Neural crest cell (in vitro differentiated cells): ENCODE data around the gene POLR1A. TPM values are rescaled to one million over a fixed set of nuclear protein-coding genes. Genes with fewer than 3 reads are reported as not detected.

Experiments
- DNase-seq: peaks from one replicate; pipeline ENCODE4 v3.0.0; 2021; ENCODE audit warnings: low read depth, mixed read lengths, low spot score
- H3K27ac Mint-ChIP-seq: one replicate; pipeline ENCODE4 v1.8.0; 2021; ENCODE audit warnings: mild to moderate bottlenecking, mixed read lengths; ENCODE audit not compliant: unreplicated experiment
- H3K27me3 Mint-ChIP-seq: 2 replicates; pipeline ENCODE4 v1.8.0; 2021; ENCODE audit warnings: low read depth, mild to moderate bottlenecking, mixed read lengths
- H3K36me3 Mint-ChIP-seq: 2 replicates; pipeline ENCODE4 v1.8.0; 2021; ENCODE audit warnings: low read depth, mild to moderate bottlenecking, mixed read lengths
- H3K4me1 Mint-ChIP-seq: 2 replicates; pipeline ENCODE4 v1.8.0; 2021; ENCODE audit warnings: mixed read lengths
- H3K4me3 Mint-ChIP-seq: one replicate; pipeline ENCODE4 v1.8.0; 2021; ENCODE audit warnings: mild to moderate bottlenecking, mixed read lengths
- H3K9me3 Mint-ChIP-seq: 2 replicates; pipeline ENCODE4 v1.8.0; 2021; ENCODE audit warnings: mixed read lengths
- CTCF ChIP-seq: fragments of 200-600 bp; sonication (generic); conservative IDR thresholded peaks from 2 replicates; pipeline ENCODE4 v1.5.0; 2021; ENCODE audit warnings: antibody characterized with exemption, mild to moderate bottlenecking
- total RNA-seq: library from RNA; stranded (reverse); gene quantifications from 2 replicates; pipeline ENCODE4 v1.2.1, GENCODE V29; 2021

The POLR1A gene
- total RNA-seq, 1 donor from 2014 or later, result 67.8 TPM

- Mint-ChIP-seq H3K36me3 (peaks cover 2% of the 10 kb centered on the region), H3K27me3 (no peaks in the 10 kb centered on the region), H3K9me3 (peaks cover 22% of the 10 kb centered on the region), H3K4me1 (peaks cover 24% of the 10 kb centered on the region), H3K4me3 (no peak overlapping the region), H3K27ac (peak overlapping the region; percentile 15)
- no peak for DNase-seq
- TF ChIP-seq CTCF, result no peak
Observed at GRCh38 chr2:86003104-86003503, 102.6 kb downstream of the POLR1A start.

- no peak for DNase-seq
- peaks cover 31% of the 10 kb centered on the region for H3K4me1 Mint-ChIP-seq
Observed at GRCh38 chr2:86002375-86002774, 103.3 kb downstream of the POLR1A start.

GRCh38 chr2:86001326-86001725 lies 104.4 kb downstream of the POLR1A start:
- Mint-ChIP-seq H3K27ac (no peak overlapping the region), H3K4me3 (no peak overlapping the region), H3K27me3 (no peaks in the 10 kb centered on the region), H3K36me3 (no peaks in the 10 kb centered on the region), H3K4me1 (peaks cover 41% of the 10 kb centered on the region), H3K9me3 (peaks cover 13% of the 10 kb centered on the region)
- DNase-seq, result no peak
- TF ChIP-seq CTCF, result no peak

More at GRCh38 chr2:86002375-86002774, 103.3 kb downstream of the POLR1A start:
- Mint-ChIP-seq H3K9me3 (peaks cover 18% of the 10 kb centered on the region), H3K36me3 (no peaks in the 10 kb centered on the region), H3K27me3 (no peaks in the 10 kb centered on the region), H3K4me3 (no peak overlapping the region), H3K27ac (no peak overlapping the region)
- no peak for TF ChIP-seq CTCF

- no peak for TF ChIP-seq CTCF
- peaks cover 45% of the 10 kb centered on the region for H3K4me1 Mint-ChIP-seq
- H3K9me3 Mint-ChIP-seq, result peaks cover 10% of the 10 kb centered on the region
- no peak for DNase-seq
- H3K27ac Mint-ChIP-seq, result peak overlapping the region; percentile 85
- H3K27me3 Mint-ChIP-seq, result no peaks in the 10 kb centered on the region
- no peak overlapping the region for H3K4me3 Mint-ChIP-seq
- H3K36me3 Mint-ChIP-seq, result no peaks in the 10 kb centered on the region
Observed at GRCh38 chr2:86000938-86001312, 104.8 kb downstream of the POLR1A start.

GRCh38 chr2:86000131-86000937 lies 105.4 kb downstream of the POLR1A start:
- H3K4me3 Mint-ChIP-seq, result no peak overlapping the region
- H3K36me3 Mint-ChIP-seq, result no peaks in the 10 kb centered on the region
- no peak for TF ChIP-seq CTCF
- peaks cover 51% of the 10 kb centered on the region for H3K4me1 Mint-ChIP-seq
- peaks cover 7% of the 10 kb centered on the region for H3K9me3 Mint-ChIP-seq
- H3K27ac Mint-ChIP-seq, result no peak overlapping the region
- no peaks in the 10 kb centered on the region for H3K27me3 Mint-ChIP-seq
- no peak for DNase-seq
